Fibroblast of peridontal ligament (primary cell): ENCODE results near the gene RPL29.

Experiments used
- DNase-seq: peaks from one replicate; pipeline ENCODE4 v3.0.0-alpha.2; 2010; ENCODE audit errors: extremely low read depth

RPL29 gene

GRCh38 chr3:51966016-51966415 lies 29.7 kb downstream of the RPL29 start:
- DNase-seq: no peak

- DNase-seq: no peak
These were observed 31.2 kb downstream of the RPL29 start for GRCh38 chr3:51964521-51964920.

GRCh38 chr3:51963951-51964451 lies 31.7 kb downstream of the RPL29 start:
- no peak for DNase-seq

GRCh38 chr3:51962854-51963530 lies 32.7 kb downstream of the RPL29 start:
- no peak for DNase-seq

GRCh38 chr3:51961602-51962569 lies 33.8 kb downstream of the RPL29 start:
- DNase-seq: no peak

- no peak for DNase-seq
These were observed 34.7 kb downstream of the RPL29 start for GRCh38 chr3:51961011-51961410.

GRCh38 chr3:51960386-51960785 lies 35.3 kb downstream of the RPL29 start:
- no peak for DNase-seq

- DNase-seq: no peak
These were observed 36.0 kb downstream of the RPL29 start for GRCh38 chr3:51959651-51960050.

GRCh38 chr3:51958603-51959521 lies 36.8 kb downstream of the RPL29 start:
- DNase-seq: no peak

- DNase-seq: no peak
These were observed 38.0 kb downstream of the RPL29 start for GRCh38 chr3:51957520-51958205.

- no peak for DNase-seq
These were observed 39.6 kb downstream of the RPL29 start for GRCh38 chr3:51955893-51956770.

GRCh38 chr3:51955175-51955892 lies 40.4 kb downstream of the RPL29 start, which contains the start of gene GPR62:
TSS of gene GPR62 (plus strand) at chr3:51955381. CDS start at chr3:51955653, 272 bp downstream.
- no peak for DNase-seq

GRCh38 chr3:51954713-51955112 lies 41.0 kb downstream of the RPL29 start:
- DNase-seq: no peak

GRCh38 chr3:51954105-51954504 lies 41.6 kb downstream of the RPL29 start:
- DNase-seq: no peak

- peak; percentile 75 for DNase-seq
These were observed 42.2 kb downstream of the RPL29 start for GRCh38 chr3:51953445-51953844.

GRCh38 chr3:51950899-51951298 lies 44.8 kb downstream of the RPL29 start:
- no peak for DNase-seq

- no peak for DNase-seq
These were observed 46.6 kb downstream of the RPL29 start for GRCh38 chr3:51949121-51949520.

- DNase-seq: no peak
These were observed 47.6 kb downstream of the RPL29 start for GRCh38 chr3:51948016-51948580.
